IMR-90 (cell line): ENCODE measurements around the gene RPTOR.

Experiments used
- BHLHE40 ChIP-seq: fragments of 150-350 bp; IDR thresholded peaks from 2 replicates; pipeline ENCODE4 v1.6.1; 2016; ENCODE audit warnings: mild to moderate bottlenecking, low read depth, low read length
- CEBPB ChIP-seq: IDR thresholded peaks from 2 replicates; pipeline ENCODE4 v1.6.1; 2012; ENCODE audit warnings: low read depth, low read length, improper control_type of control experiment
- POLR2A ChIP-seq: IDR thresholded peaks from 2 replicates; pipeline ENCODE4 v1.6.1; 2012; ENCODE audit warnings: mild to moderate bottlenecking, low read depth, low read length
- SMC3 ChIP-seq: fragments of 150-350 bp; IDR thresholded peaks from 2 replicates; pipeline ENCODE4 v1.6.1; 2016; ENCODE audit warnings: low read depth, mild to moderate bottlenecking, antibody characterized with exemption, low read length, moderate library complexity
- TF ChIP-seq, protein P1 (sequence below): conservative IDR thresholded peaks from 2 replicates; pipeline ENCODE4 v1.5.1; 2012; ENCODE audit warnings: mild to moderate bottlenecking, low read depth, low read length, improper control_type of control experiment

DNA sequence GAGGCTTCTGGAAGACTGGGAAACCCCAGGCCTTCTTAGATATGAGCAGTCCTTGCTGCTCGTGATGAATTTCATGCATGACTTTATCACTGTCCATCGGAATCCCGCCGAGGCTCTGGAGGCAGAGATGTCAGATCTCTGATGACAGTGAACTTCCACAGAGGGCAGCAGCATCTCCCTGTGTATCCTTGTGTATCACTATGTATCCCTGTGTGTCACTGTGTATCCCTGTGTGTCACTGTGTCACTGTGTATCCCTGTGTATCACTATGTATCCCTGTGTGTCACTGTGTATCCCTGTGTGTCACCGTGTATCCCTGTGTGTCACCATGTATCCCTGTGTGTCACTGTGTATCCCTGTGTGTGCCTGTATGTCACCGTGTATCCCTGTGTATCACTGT lies 286.9 kb downstream of the RPTOR start:
- TF ChIP-seq POLR2A (no peak), BHLHE40 (no peak), SMC3 (no peak), CEBPB (no peak)
- TF ChIP-seq, protein P1, sequence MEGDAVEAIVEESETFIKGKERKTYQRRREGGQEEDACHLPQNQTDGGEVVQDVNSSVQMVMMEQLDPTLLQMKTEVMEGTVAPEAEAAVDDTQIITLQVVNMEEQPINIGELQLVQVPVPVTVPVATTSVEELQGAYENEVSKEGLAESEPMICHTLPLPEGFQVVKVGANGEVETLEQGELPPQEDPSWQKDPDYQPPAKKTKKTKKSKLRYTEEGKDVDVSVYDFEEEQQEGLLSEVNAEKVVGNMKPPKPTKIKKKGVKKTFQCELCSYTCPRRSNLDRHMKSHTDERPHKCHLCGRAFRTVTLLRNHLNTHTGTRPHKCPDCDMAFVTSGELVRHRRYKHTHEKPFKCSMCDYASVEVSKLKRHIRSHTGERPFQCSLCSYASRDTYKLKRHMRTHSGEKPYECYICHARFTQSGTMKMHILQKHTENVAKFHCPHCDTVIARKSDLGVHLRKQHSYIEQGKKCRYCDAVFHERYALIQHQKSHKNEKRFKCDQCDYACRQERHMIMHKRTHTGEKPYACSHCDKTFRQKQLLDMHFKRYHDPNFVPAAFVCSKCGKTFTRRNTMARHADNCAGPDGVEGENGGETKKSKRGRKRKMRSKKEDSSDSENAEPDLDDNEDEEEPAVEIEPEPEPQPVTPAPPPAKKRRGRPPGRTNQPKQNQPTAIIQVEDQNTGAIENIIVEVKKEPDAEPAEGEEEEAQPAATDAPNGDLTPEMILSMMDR: no peak
